Stimulated activated CD4-positive, alpha-beta T cell treated with anti-CD3 and anti-CD28 coated beads, Interleukin-12 subunit alpha, Interleukin-12 subunit beta, amount 100 ng/mL, for 4 hours (primary cell): ENCODE results near the gene NBPF26.
"Not testable (repeated sequence)": the region's sequence is repeated elsewhere in the genome, so short reads cannot be mapped to it uniquely, and the experiment has no call there.

Source experiments
- DNase-seq: peaks from one replicate; pipeline ENCODE4 v3.0.0-alpha.2; 2020

Gene NBPF26

DNA sequence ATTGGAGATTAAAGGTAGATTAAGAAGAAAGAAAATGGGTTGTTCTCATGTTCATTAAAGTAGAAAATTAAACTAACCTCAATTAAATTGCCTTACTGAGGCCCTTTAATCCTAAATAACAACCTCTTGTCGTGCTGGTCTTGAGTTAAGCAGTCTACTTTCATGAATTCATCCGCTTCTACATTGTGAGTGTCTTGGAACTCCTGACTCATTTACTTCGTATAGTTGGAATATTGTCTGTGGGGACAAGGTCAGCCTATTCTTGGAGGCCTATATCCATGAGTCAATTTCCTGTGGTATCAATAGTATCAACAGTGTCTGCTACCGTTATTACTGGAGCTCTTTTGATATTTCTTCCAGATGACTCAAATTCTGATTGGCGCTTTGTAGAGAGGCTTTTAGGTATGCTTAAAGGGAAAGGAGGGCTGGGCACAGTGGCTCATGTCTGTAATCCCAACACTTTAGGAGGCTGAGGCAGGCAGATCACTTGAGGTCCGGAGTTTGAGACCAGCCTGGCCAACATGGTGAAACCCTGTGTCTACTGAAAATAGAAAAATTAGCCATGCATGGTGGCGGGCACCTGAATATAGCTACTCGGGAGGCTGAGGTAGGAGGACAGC lies 136.0 kb downstream of the NBPF26 start:
- DNase-seq: not testable (repeated sequence)

DNA sequence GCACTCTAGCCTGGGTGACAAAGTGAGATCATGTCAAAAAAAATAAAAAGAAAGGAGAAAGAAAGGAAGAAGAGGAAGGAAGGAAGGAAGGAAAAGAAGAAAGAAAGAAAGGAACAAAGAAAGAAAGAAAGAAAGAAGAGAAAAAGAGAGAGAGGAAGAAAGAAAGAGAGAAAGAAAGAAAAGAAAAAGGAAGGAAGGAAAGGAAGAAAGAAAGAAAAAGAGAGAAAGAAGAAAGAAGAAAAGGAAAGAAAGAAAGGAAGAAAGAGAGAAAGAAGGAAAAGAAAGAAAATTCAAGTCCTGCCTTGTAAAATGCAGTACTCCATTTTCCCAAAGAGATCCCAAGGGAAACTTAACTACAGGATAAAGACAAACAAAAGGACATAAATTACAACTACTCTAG lies 154.5 kb downstream of the NBPF26 start:
- not testable (repeated sequence) for DNase-seq

DNA sequence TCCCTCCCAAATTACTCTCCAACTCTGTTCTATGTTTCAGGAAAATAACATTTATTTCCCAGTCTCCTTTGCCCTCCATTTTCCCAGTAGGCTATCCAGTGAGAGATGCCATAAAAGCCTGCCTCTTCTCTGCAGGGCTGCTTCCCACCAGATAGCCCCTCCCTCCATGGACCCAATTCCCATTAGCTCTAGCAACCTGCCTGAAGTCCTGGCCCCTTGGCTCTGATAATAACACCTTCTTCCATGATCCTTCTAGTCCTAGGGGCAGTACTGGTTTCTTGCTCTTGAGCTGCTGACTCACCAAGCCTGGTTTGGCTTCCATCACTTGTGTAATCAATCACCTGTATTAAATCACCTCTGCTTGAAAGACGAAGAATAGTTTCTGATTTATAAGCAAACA lies 156.3 kb downstream of the NBPF26 start:
- not testable (repeated sequence) for DNase-seq

DNA sequence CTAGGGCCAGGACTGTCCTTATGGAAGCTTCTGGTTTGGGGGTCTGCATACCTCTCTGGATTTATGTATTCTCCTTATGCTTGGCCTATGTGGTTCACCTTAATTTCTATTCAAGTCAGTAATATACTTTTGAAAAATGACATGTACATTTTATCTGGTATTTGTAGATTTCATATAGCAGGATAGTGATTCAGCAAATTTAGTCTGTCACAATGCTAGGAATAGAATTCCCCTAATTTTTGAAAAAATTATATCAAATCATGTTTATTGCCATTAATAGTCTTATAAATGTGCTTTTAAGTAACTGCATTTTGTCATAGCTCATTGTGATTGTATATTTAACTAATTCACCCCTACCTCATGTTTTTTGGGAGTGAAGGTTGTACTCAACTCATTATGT lies 158.2 kb downstream of the NBPF26 start:
- DNase-seq: not testable (repeated sequence)
